DMS53 (cell line): Measurements from ENCODE around the gene FBXL16.
"Not testable (repeated sequence)": the region's sequence is repeated elsewhere in the genome, so short reads cannot be mapped to it uniquely, and the experiment has no call there.

Experiments
- DNase-seq: peaks from one replicate; lab custom pipeline; 2025; lab: John Stamatoyannopoulos, UW

Gene FBXL16

DNA sequence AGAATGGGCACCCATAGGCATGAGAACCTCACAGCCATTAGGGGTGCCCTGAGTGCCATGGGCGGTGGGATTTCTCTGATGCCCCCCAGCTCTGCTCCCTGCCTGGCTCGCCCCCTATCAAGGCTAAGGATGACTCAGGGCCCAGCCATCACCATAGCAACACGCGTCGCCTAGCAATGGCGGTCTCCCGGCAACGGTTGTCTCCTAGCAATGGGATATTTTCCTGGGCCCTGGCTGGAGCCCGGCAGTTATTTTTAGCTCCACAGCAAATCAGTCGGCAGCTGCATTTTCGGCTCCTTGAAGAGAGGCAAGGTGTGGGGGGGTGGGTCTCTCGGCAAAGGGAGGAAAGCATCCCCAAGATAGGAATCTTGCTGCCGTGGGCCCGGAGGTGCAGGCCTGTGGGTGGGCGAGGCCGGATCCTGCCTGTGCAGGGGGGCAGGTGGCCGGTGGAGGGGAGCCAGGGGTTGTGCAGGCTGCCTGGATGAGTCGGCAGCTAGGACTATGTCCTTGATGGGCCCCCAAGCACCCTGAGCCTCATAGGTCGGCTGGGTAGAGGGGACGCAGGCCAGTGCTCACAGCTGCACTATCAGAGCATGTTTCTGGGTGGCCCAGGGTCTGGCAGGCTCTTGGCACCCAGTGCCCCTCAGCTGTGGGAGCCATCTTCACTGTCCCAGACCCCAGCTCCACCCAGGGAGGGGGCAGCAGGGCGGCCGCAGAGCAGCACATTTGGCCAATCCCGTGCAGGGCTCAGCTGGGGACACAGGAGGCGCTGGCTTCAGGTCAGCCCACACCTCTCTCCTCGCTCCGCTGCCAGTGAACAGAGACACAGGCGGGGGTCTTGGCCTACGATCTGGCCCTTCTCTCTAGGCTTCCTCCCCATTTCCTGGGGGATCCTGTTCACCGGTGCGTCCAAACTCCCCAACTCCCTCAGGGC lies 4.2 kb upstream of the FBXL16 start:
- DNase-seq = peak; percentile 94

GRCh38 chr16:708959-709358 lies 3.4 kb upstream of the FBXL16 start:
- peak; percentile 50 for DNase-seq

GRCh38 chr16:708019-708418 lies 2.4 kb upstream of the FBXL16 start:
- DNase-seq = no peak

- peak; percentile 62 for DNase-seq
Measured at GRCh38 chr16:707062-707538, 1.5 kb upstream of the FBXL16 start.

DNA sequence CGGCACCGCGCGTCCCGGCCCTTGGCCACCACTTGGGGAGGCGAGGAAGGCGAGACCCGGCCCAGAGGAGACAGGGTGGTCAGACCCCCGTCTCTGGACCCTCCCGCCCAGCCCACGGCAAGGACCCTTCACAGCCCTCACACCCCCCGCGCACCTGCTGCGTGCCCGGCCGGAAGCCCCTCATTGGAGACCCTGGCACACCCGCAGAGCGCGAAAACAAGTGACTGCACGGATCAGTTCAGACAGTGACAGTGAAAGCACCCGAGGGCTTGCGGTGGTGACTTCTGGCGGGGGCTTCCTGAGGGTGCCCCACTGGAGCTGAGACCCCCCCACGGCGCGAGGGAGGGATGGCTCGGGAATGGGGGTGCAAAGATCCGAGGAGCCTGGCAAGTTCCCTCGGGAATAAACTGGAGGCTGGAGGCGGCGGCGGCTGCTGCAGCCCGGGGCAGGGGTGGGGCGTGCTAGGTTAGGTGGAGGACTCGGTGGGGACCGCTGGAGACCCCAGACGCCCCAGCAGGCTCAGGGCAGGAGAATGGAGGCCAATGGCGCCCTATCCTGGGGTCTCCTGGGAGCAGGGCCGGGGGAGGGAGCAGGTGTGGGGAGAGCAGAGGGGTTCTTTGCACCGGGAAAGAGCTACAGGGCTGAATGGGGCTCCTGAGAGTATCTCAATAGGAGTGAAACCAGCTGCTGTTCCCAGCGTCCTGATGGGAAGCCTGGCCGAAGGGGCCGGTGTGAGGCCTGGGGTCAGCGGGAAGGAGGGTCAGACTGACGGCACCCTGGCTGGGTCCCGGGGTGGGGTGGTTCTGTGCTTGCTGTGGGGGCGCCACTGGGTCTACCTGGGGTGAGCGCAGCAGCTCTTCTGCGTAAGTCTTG lies 824 bp upstream of the FBXL16 start:
- peak; percentile 62 for DNase-seq

- peak; percentile 72 for DNase-seq
Measured at GRCh38 chr16:704552-705380, 835 bp downstream of the FBXL16 start.

DNA sequence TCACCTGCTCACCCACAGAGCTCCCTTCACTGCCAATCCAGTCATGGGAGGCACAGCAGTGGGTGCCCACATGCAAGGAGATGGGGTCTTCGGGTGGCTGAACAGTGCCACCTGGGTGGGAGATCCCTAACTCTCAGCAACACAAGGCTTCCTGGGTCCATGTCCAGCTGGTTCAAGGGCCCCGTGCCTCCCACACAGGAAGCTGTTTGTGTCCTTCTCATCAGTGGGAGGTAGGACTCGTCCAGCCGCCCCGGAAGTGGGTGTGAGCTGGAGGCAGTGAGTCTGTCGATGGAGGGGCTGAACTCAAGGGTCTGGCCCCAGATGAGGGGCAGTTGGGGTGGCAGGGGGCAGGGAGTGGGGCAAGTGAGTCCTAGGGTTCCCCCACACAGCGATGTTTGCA lies 1.6 kb downstream of the FBXL16 start:
- no peak for DNase-seq

DNA sequence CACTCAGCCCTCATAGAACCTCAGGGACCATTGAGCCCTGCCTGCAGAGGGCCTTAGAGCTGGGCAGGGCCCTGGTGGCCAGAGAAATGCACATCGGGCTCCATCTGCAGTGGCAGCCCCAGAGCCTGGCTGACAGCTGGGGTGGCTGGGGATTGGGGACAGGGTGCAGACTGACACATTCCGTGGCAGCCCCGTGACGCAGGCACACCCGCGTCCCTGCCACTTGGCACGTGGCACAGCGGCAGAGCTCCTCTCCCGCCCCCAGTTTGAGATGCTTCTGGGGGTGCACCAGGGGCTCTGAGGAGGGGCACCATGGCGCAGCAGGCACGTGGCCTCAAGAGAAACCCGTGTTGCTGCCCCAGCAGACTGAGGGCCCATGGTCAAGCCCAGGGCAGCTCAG lies 2.2 kb downstream of the FBXL16 start:
- no peak for DNase-seq

DNA sequence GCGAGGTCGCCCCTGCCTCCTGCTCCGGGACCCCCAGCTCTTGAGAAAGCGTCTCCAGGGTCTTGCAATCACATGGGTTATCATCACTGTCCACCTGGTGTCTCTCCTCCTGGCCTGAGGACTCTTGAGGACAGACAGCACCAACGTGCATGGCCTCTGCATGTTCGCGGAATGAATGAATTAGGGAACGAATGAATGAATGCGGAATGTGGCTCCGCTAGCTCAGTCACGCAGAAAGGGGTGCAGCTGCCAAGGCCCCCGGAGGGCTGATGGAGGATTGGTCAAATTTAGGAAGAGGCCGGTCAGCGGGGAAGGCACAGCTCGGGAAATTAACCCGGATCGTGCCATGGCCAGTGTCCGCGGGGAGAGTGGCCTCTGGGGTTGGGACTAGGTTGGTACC lies 3.3 kb downstream of the FBXL16 start:
- no peak for DNase-seq

DNA sequence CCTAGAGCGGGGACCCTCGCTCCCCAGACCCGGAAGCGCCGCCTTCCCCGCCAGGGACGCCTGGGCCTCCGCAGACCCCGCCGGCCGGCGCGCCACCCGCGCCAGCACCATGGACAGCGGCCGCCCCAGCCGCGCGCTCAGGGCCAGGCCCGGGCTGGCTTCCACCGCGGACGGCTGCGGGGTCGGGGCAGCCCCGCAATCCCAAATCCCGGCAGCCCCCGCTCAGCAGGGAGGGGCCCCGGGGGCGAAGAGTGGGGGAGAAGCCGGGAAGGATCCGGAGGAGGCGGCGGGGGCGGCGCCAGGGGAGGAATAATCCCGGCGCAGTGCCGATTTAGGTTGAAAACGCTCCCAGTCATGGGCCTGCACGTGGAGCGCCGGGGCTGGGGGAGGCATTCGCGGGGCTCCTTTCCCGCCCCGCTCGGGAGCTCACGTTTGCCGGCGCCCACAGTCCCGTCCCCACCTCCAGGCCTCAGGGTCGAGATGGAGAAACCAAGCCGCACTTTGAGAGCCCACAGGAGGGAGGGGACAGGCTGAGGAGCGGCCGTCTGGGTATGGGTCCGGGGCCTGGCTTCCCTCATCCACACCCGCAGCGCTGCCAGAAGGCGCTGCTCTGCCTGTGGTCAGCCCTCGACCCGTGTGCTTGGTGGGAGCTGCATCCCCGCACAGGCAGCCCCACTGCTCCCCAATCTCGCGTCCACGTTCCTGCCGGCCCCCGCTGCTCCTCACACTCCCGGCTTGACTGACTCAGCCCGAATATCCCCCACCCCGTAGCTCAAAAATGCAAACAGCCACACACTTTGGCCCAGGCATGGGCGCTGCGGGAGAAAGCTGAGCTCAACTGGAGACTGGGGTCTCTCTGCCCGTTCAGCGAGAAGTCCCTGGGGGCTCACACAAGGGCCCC lies 4.7 kb downstream of the FBXL16 start:
- DNase-seq = no peak

- DNase-seq = no peak
Measured at GRCh38 chr16:698911-699671, 6.5 kb downstream of the FBXL16 start.

GRCh38 chr16:695355-696089 lies 10.1 kb downstream of the FBXL16 start:
- DNase-seq = peak; percentile 95

GRCh38 chr16:694863-695354 lies 10.7 kb downstream of the FBXL16 start:
- no peak for DNase-seq

- DNase-seq = no peak
Measured at GRCh38 chr16:694187-694862, 11.3 kb downstream of the FBXL16 start.

DNA sequence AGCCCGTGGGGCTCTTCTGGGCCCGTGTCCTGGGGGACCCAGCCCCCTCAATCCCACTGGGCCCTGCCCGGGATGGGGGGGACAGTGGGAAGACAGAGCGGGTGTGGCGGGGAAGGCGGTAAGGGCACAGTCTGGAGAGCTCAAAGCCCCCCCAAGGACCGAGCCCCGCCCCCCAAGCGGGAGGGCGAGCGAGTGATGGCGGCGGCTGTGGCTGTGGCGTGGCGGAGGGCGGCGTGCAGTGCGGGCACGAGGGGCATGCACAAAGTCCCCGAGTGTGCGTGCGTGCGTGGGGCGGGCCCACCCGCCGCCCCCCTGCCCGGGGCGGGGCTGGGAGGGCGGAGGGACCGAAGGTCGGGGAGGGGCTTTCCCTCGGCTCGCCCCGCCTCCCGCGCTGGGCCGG lies 11.8 kb downstream of the FBXL16 start:
- DNase-seq = no peak

- peak; percentile 42 for DNase-seq
Measured at GRCh38 chr16:693364-693763, 12.2 kb downstream of the FBXL16 start.

DNA sequence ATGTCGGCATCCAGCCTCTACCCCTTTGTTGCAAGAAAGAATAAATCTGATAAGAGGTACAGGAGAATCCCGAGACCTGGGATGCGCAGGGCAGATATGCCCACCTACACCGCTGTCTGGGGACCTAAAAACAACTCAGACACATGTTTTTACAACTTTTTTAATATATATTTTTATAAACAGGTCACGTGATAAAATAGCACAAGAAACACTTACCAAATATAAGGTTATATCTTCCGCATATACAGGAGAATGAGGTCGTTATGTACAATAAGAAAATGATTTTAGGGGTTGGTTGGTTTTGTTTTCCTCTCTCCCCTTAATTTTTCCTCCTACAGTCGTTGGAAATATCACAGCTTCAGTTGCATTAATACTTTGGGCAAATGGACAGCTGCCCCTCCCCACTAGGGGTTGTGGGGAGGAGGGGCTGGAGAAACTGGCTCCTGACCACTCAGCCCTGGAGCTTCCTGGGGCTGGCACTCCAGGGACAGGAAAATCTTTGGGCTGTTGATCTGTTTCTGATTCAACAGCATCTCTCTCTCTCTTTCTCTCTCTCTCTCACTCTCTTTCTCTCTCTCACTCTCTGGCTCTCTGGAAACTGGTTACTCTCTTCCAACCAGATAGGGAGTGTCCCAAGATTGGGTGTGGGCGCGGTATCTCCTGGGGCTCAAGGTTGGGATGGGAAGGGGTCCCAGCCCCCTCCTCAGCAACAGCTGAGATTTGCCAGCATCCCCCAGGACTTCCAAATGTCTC lies 13.1 kb downstream of the FBXL16 start:
- DNase-seq = peak; percentile 40

DNA sequence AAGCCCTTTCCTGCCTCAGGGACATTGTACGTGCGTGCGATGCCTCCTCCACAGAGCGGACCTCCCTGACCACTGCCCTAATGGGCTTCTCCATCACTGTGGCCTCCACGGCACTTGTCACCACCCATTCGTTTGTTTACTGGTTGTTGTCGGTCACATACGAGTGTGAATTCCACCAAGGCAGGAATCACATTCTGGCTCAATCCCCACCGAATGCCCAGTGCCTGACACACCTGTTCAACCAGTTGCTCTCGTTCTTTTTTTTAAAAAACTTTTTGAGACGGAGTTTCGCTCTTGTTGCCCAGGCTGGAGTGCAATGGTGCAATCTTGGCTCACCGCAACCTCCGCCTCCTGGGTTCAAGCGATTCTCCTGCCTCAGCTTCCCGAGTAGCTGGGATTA lies 14.4 kb downstream of the FBXL16 start:
- not testable (repeated sequence) for DNase-seq
